NOMO-1 treated with DMSO at 0.1 percent for 48 hours (cell line): ENCODE data around the gene SERGEF.

Source experiments
- DNase-seq: peaks from one replicate; lab custom pipeline; 2025; ENCODE audit not compliant: unreplicated experiment; lab: John Stamatoyannopoulos, UW

Gene SERGEF

GRCh38 chr11:17760102-17761029 is 252.5 kb downstream of the SERGEF start:
- DNase-seq, result peak; percentile 34

GRCh38 chr11:17755891-17756290 is 257.0 kb downstream of the SERGEF start:
- no peak for DNase-seq

- DNase-seq, result no peak
These were observed 259.2 kb downstream of the SERGEF start for GRCh38 chr11:17753641-17754040.

GRCh38 chr11:17753153-17753552 is 259.7 kb downstream of the SERGEF start:
- no peak for DNase-seq

- DNase-seq, result no peak
These were observed 260.7 kb downstream of the SERGEF start for GRCh38 chr11:17752144-17752543.

- DNase-seq, result no peak
These were observed 261.3 kb downstream of the SERGEF start for GRCh38 chr11:17751558-17751957.

- DNase-seq, result no peak
These were observed 262.1 kb downstream of the SERGEF start for GRCh38 chr11:17750801-17751165.

GRCh38 chr11:17750013-17750800 is 262.6 kb downstream of the SERGEF start:
- no peak for DNase-seq

- no peak for DNase-seq
These were observed 263.8 kb downstream of the SERGEF start for GRCh38 chr11:17748761-17749721.

GRCh38 chr11:17748044-17748443 is 264.8 kb downstream of the SERGEF start:
- no peak for DNase-seq

GRCh38 chr11:17747131-17747955 is 265.5 kb downstream of the SERGEF start:
- no peak for DNase-seq

GRCh38 chr11:17746096-17746495 is 266.8 kb downstream of the SERGEF start:
- DNase-seq, result no peak

GRCh38 chr11:17745023-17745772 is 267.6 kb downstream of the SERGEF start:
- DNase-seq, result no peak

- DNase-seq, result no peak
These were observed 268.5 kb downstream of the SERGEF start for GRCh38 chr11:17744151-17744940.

- no peak for DNase-seq
These were observed 269.1 kb downstream of the SERGEF start for GRCh38 chr11:17743808-17744119.

- no peak for DNase-seq
These were observed 269.6 kb downstream of the SERGEF start for GRCh38 chr11:17743026-17743807.

- DNase-seq, result no peak
These were observed 270.8 kb downstream of the SERGEF start for GRCh38 chr11:17742019-17742418.

- DNase-seq, result no peak
These were observed 271.4 kb downstream of the SERGEF start for GRCh38 chr11:17741487-17741886.
